ENCODE data around the gene THAP10.

Gene THAP10

DNA sequence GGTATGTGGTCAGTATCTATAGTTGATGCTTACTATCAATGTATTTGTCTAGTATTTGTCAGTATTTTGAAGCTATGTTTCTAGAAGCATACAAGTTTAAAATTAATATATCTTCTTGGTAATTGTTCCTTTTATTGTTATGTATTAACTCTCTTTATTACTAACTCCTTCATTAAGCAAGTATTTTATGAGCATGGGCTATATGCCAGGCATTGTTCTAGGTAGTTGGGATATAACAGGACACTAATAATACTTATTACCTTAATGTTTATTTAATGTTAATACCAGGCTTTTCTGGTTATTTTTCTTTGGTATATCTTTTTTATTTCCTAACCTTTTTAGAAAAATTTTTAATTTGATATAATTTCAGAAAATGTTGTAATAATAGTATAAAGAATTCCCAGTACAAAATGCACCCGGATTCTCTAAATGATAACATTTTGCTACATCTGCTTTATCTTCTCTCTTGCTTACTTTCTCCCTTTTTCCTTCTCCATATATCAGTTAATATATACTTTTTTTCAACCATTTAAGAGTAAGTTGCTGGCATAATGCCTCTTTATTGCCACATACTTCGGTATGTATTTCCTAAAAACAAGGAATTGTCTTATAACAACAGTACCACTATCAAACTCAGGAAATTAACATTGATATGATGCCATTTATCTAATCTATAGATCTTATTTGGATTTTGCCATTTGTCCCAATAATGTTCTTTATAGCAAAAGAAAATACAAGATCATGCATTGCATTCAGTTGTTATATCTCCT lies 31.3 kb upstream of the THAP10 start:
- FAIRE-seq: no peak
- DNase-seq (ENCODE audit: insufficient read length, low spot score): no peak
- TF ChIP-seq, protein P1, sequence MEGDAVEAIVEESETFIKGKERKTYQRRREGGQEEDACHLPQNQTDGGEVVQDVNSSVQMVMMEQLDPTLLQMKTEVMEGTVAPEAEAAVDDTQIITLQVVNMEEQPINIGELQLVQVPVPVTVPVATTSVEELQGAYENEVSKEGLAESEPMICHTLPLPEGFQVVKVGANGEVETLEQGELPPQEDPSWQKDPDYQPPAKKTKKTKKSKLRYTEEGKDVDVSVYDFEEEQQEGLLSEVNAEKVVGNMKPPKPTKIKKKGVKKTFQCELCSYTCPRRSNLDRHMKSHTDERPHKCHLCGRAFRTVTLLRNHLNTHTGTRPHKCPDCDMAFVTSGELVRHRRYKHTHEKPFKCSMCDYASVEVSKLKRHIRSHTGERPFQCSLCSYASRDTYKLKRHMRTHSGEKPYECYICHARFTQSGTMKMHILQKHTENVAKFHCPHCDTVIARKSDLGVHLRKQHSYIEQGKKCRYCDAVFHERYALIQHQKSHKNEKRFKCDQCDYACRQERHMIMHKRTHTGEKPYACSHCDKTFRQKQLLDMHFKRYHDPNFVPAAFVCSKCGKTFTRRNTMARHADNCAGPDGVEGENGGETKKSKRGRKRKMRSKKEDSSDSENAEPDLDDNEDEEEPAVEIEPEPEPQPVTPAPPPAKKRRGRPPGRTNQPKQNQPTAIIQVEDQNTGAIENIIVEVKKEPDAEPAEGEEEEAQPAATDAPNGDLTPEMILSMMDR (IDR thresholded peaks at IDR 0.05; ENCODE audit: insufficient read depth, missing control alignments): no peak

DNA sequence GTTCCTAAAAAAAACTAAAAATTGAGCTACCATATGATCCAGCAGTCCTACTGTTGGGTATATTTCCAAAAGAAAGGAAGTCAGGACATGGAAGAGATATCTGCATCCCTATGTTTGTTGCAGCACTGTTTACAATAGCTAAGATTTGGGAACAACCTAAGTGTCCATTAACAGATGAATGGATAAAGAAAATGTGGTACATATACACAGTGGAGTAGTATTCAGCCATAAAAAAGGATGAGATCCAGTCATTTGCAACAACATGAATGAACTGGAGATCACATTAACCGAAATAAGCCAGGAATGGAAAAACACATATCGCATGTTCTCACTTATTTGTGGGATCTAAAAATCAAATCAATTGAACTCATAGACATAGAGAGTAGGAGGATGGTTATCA lies 29.9 kb upstream of the THAP10 start:
- no peak for DNase-seq (ENCODE audit: insufficient read length, low spot score)
- no peak for FAIRE-seq
- TF ChIP-seq, protein P1 (IDR thresholded peaks at IDR 0.05; ENCODE audit: insufficient read depth, missing control alignments): no peak

DNA sequence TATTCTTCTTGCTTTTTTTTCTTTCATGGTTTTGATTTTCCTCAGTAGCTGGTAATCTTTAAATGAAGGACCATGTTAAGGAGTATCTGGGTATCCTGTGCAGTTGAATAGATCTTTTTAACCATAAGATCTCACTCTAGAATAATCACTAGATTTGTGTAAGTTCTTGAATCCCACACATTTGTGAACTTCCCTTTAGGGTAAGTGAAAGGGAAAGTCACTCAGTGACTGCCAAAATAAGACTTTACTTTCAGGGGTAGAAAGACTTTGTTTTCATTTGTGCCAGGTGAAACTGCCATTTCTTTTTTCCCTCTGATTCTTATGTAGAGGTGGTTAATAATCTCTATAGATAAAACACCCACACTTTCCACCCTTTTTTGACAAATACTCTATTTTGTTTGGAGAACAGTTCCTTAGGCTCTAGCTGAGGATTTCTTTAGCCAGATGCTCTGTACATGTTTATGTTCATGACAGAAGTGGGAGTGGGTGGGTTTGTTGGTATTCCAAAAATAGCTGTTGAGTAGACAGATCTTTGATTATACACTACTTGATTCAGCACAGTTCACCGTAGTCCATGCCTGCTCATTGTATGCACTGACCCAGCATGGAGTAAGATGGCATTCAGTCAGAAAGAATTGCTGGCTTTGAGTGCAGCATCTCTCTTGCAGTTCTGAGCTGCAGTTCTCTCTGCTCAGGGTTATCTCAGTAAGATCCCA lies 28.9 kb upstream of the THAP10 start:
- DNase-seq (ENCODE audit: insufficient read length, low spot score): no peak
- no peak for FAIRE-seq
- TF ChIP-seq, protein P1 (IDR thresholded peaks at IDR 0.05; ENCODE audit: insufficient read depth, missing control alignments): no peak

DNA sequence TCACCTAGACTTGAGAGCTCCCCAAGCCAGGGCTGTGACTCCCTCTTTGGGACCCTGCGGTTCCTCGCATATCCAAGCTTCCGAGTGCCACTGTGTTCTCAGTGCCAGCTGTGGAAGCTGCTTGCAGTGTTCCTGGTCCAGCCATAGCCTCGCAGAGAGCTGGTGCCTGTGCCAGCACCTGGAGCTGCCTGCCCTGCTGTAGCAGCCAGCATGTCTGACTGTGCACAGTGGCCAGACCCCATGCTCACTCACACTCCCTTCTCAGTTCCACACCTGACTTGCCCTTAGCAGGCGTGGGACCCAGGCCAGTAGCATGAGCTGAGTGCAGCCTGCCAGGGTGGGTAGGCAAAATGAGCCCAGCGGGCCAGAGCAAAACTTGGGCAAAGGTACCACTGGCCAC lies 25.7 kb upstream of the THAP10 start:
- no peak for FAIRE-seq
- TF ChIP-seq, protein P1 (IDR thresholded peaks at IDR 0.05; ENCODE audit: insufficient read depth, missing control alignments): no peak

DNA sequence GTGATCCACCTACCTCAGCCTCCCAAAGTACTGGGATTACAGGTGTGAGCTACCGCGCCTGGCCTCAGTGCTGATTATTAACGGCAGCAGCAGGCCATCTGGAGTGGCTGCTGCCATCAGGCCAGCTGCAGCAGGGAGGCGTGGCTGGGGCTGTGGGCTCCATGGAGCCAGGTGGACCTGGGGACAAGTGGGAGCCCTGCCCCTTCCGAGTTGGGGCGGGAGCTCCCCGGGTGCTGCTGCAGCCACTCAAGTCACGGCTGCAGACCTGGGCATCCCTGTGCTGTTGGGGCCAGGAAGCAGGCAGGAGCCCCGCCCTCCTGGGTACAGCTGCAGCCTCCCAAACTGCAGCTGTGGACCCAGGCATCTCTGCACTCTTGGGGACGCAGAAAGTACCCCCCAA lies 24.3 kb upstream of the THAP10 start:
- no peak for DNase-seq (ENCODE audit: insufficient read length, low spot score)
- no peak for FAIRE-seq
- TF ChIP-seq, protein P1 (IDR thresholded peaks at IDR 0.05; ENCODE audit: insufficient read depth, missing control alignments): no peak

More for the DNA sequence above, 25.7 kb upstream of the THAP10 start:
- DNase-seq (ENCODE audit: insufficient read length, low spot score): no peak

DNA sequence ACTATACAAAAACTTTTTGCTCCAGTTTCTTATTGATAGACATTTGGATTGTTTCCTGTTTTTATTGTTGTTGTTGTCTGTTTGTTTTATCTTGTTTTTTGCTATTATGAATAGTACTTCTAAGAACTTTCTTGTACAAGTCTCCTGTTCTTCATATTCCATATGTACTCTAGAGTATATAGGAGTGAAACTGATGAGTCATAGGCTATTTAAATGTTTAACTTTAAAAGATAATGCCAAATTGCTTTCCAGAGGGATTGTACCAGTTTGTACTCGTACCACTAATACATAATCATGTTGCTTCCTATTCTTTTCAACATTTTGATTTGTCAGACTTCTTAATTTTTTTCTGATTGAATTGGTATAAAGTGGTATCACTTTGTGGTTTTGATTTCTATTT lies 20.0 kb upstream of the THAP10 start:
- DNase-seq (ENCODE audit: insufficient read length, low spot score) (no peak), FAIRE-seq (no peak)
- TF ChIP-seq, protein P1 (IDR thresholded peaks at IDR 0.05; ENCODE audit: insufficient read depth, missing control alignments): no peak

DNA sequence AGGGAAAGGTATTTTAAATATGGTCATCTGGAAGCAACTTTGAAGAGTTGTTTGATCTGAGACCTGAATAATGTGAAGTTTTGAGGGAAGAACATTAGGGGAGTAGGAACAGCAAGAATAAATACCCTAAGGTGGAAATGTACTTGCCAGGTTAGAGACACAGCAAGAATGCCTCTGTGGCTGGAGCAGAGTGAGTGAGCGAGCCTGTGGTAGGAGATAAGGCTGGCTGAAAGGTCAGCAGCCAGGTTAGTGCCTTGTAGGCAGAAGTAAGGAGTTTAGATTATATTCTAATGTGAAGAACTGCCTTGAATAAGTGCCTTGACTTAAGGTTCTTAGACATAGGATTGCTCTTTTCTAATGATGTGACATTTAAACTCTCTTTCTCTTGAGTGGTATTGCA lies 18.7 kb upstream of the THAP10 start:
- FAIRE-seq (no peak), DNase-seq (ENCODE audit: insufficient read length, low spot score) (no peak)
- TF ChIP-seq, protein P1 (IDR thresholded peaks at IDR 0.05; ENCODE audit: insufficient read depth, missing control alignments): no peak
